ENCODE data around the gene CHRNA7. TPM values are rescaled to one million over a fixed set of nuclear protein-coding genes. Genes with fewer than 3 reads are reported as not detected.
A peak's percentile ranks its signal among the peaks of the same experiment; 100 is the strongest.

CHRNA7 gene
- total RNA-seq (2012; rRNA removed), result under 0.01 and 0.22 TPM in 2 replicates

DNA sequence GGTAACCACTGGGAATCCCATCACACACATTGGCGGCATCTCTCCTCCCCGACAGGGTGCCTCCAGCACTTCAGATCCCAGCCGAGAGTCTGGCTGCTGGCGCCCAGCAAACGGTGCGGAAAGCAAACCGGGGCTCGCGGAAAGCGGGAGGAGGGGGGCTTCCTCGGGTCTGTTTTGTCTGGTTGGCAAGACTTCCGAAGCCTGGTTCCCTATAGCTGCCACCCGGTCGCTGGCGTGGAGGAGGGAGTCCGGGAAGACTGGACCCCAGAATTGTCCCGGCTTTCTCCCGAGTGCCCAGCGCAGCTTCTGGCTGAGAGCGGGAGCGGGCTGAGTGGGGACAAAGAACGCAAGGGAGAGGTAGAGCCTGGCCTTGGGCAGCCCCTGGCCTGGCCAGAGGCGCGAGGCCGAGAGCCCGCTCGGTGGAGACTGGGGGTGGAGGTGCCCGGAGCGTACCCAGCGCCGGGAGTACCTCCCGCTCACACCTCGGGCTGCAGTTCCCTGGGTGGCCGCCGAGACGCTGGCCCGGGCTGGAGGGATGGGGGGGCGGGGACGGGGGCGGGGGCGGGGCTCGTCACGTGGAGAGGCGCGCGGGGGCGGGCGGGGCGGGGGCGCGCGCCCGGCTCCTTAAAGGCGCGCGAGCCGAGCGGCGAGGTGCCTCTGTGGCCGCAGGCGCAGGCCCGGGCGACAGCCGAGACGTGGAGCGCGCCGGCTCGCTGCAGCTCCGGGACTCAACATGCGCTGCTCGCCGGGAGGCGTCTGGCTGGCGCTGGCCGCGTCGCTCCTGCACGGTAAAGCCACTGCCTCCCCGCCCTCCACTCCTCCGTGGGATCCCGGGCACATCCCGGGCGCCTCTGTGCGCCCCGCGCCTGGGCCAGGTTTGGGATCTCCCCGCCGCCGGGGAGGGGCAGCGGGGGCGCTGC lies at the start of gene CHRNA7:
Gene CHRNA7 (plus strand): TSS at position 654 of the 920 bp plus-strand sequence. CDS start 80 bp downstream, at position 734.
- Histone ChIP-seq H3K36me3 (ENCODE audit: insufficient read depth, low read length) (no peaks in the 10 kb centered on the region), H3K9me3 (replicated peaks; ENCODE audit: low read length) (no peaks in the 10 kb centered on the region), H3K4me2 (ENCODE audit: low read length) (peak within 1 kb of the TSS; percentile 86), H3K9ac (ENCODE audit: low read depth, low read length) (no peak within 1 kb of the TSS), H3K4me1 (ENCODE audit: control insufficient read depth, insufficient read depth, low read length) (no peaks in the 10 kb centered on the region), H3K27me3 (ENCODE audit: control insufficient read depth, insufficient read depth, low read length) (peaks cover 32% of the 10 kb centered on the region), H3K4me3 (ENCODE audit: low read length) (peak within 1 kb of the TSS; percentile 63)

- Histone ChIP-seq H3K9me3 (replicated peaks; ENCODE audit: low read length) (no peaks in the 10 kb centered on the region), H3K4me3 (ENCODE audit: low read length) (no peak overlapping the region), H3K36me3 (ENCODE audit: insufficient read depth, low read length) (no peaks in the 10 kb centered on the region), H3K9ac (ENCODE audit: low read depth, low read length) (no peak overlapping the region), H3K4me2 (ENCODE audit: low read length) (no peak overlapping the region), H3K27me3 (ENCODE audit: control insufficient read depth, insufficient read depth, low read length) (no peaks in the 10 kb centered on the region), H3K4me1 (ENCODE audit: control insufficient read depth, insufficient read depth, low read length) (no peaks in the 10 kb centered on the region)
These were observed 44.7 kb upstream of the CHRNA7 start for GRCh38 chr15:31985607-31986006.

DNA sequence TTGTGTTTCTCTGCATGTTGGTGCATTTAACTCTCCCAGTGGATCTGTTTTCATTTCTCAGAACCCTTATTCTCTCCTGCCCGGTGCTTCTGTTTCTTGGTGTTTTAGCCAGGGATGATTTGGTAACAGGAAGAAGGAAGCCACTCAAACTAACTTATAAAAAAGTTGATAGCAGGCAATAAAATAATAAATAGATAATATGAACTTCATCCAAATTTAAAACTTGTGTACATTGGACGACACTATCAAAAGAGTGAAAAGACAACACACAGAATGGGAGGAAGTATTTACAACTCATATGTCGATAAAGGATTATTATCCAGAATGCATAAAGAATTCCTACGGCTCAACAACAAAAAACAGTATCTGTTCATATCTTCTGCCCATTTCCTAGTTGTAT lies 37.3 kb upstream of the CHRNA7 start:
- Histone ChIP-seq H3K36me3 (ENCODE audit: insufficient read depth, low read length) (no peaks in the 10 kb centered on the region), H3K4me1 (ENCODE audit: control insufficient read depth, insufficient read depth, low read length) (no peaks in the 10 kb centered on the region), H3K9me3 (replicated peaks; ENCODE audit: low read length) (no peaks in the 10 kb centered on the region), H3K4me3 (ENCODE audit: low read length) (no peak overlapping the region), H3K27me3 (ENCODE audit: control insufficient read depth, insufficient read depth, low read length) (no peaks in the 10 kb centered on the region), H3K4me2 (ENCODE audit: low read length) (no peak overlapping the region), H3K9ac (ENCODE audit: low read depth, low read length) (no peak overlapping the region)

DNA sequence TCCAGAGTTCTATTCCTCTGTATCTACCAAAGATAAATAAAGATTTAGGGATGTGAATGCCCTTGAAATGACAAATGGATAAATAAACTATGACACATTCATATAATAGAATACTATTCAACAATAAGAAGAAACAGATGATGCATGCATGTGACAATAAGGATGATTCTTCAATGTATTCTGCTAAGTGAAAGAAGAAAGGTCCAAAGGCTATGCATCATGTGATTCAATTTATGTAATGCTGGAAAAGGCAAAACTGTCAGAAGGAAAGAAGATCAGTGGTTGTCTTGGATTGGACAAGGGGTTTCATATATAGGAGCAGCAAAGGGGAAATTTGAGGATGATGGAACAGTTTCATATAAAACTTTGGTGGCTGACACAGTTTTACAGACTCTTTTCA lies 32.6 kb upstream of the CHRNA7 start:
- no peak overlapping the region for H3K4me3 ChIP-seq (ENCODE audit: low read length)
- H3K4me2 ChIP-seq (ENCODE audit: low read length), result no peak overlapping the region
- no peak overlapping the region for H3K9ac ChIP-seq (ENCODE audit: low read depth, low read length)
- H3K27me3 ChIP-seq (ENCODE audit: control insufficient read depth, insufficient read depth, low read length), result no peaks in the 10 kb centered on the region
- H3K9me3 ChIP-seq (replicated peaks; ENCODE audit: low read length), result no peaks in the 10 kb centered on the region
- no peaks in the 10 kb centered on the region for H3K36me3 ChIP-seq (ENCODE audit: insufficient read depth, low read length)
- H3K4me1 ChIP-seq (ENCODE audit: control insufficient read depth, insufficient read depth, low read length), result no peaks in the 10 kb centered on the region

GRCh38 chr15:32003558-32003957 lies 26.8 kb upstream of the CHRNA7 start:
- Histone ChIP-seq H3K9ac (ENCODE audit: low read depth, low read length) (no peak overlapping the region), H3K27me3 (ENCODE audit: control insufficient read depth, insufficient read depth, low read length) (no peaks in the 10 kb centered on the region), H3K36me3 (ENCODE audit: insufficient read depth, low read length) (no peaks in the 10 kb centered on the region), H3K4me3 (ENCODE audit: low read length) (no peak overlapping the region), H3K4me2 (ENCODE audit: low read length) (no peak overlapping the region), H3K4me1 (ENCODE audit: control insufficient read depth, insufficient read depth, low read length) (no peaks in the 10 kb centered on the region), H3K9me3 (replicated peaks; ENCODE audit: low read length) (no peaks in the 10 kb centered on the region)

GRCh38 chr15:32004249-32004648 lies 26.1 kb upstream of the CHRNA7 start:
- no peaks in the 10 kb centered on the region for H3K9me3 ChIP-seq (replicated peaks; ENCODE audit: low read length)
- no peak overlapping the region for H3K4me3 ChIP-seq (ENCODE audit: low read length)
- H3K4me2 ChIP-seq (ENCODE audit: low read length), result no peak overlapping the region
- no peaks in the 10 kb centered on the region for H3K4me1 ChIP-seq (ENCODE audit: control insufficient read depth, insufficient read depth, low read length)
- H3K27me3 ChIP-seq (ENCODE audit: control insufficient read depth, insufficient read depth, low read length), result no peaks in the 10 kb centered on the region
- no peaks in the 10 kb centered on the region for H3K36me3 ChIP-seq (ENCODE audit: insufficient read depth, low read length)
- H3K9ac ChIP-seq (ENCODE audit: low read depth, low read length), result no peak overlapping the region

- H3K9me3 ChIP-seq (replicated peaks; ENCODE audit: low read length), result no peaks in the 10 kb centered on the region
- H3K27me3 ChIP-seq (ENCODE audit: control insufficient read depth, insufficient read depth, low read length), result no peaks in the 10 kb centered on the region
- no peak overlapping the region for H3K4me2 ChIP-seq (ENCODE audit: low read length)
These were observed 22.9 kb upstream of the CHRNA7 start for GRCh38 chr15:32007355-32007960.

DNA sequence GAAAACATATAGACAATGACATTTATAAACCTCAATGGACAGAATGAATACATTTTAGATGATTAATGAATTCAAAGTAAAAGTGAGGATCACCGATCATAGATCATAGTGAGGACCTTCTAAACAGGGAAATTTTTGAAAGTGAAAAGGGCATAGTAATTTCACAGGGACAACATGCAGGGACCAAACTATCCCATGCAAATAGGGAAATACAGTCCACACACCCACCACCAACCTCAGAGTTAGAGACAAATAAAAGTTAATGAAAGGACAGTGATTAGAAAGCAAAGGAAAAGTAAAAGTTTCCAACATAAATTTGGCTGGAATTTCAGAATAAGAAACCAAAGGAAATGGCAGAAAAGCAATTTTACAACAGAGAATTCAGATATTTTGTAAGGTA lies 15.4 kb upstream of the CHRNA7 start:
- no peaks in the 10 kb centered on the region for H3K9me3 ChIP-seq (replicated peaks; ENCODE audit: low read length)
- H3K27me3 ChIP-seq (ENCODE audit: control insufficient read depth, insufficient read depth, low read length), result no peaks in the 10 kb centered on the region
- no peaks in the 10 kb centered on the region for H3K4me1 ChIP-seq (ENCODE audit: control insufficient read depth, insufficient read depth, low read length)
- no peak overlapping the region for H3K4me2 ChIP-seq (ENCODE audit: low read length)
- no peak overlapping the region for H3K4me3 ChIP-seq (ENCODE audit: low read length)
- no peak overlapping the region for H3K9ac ChIP-seq (ENCODE audit: low read depth, low read length)
- H3K36me3 ChIP-seq (ENCODE audit: insufficient read depth, low read length), result no peaks in the 10 kb centered on the region

More at GRCh38 chr15:32007355-32007960, 22.9 kb upstream of the CHRNA7 start:
- Histone ChIP-seq H3K4me3 (ENCODE audit: low read length) (no peak overlapping the region), H3K4me1 (ENCODE audit: control insufficient read depth, insufficient read depth, low read length) (no peaks in the 10 kb centered on the region), H3K36me3 (ENCODE audit: insufficient read depth, low read length) (no peaks in the 10 kb centered on the region), H3K9ac (ENCODE audit: low read depth, low read length) (no peak overlapping the region)

DNA sequence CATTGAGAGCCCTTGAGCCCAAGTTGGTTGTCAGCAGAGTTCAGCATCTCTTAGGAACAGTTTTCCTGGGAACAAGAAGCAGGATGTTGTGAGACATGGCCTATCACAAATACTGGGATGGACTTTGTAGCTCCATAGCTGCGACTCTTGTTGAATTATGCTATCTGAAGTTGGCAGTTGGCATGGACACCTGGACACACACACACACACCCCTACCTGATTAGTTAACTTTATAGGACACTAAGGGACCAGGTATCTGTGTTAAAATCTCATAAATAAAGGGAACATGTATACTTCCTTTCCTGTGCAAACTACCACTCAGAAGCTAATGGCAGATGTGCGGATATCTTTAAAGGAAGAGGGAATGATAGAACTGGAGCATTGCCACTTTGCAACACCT lies 10.2 kb upstream of the CHRNA7 start:
- H3K27me3 ChIP-seq (ENCODE audit: control insufficient read depth, insufficient read depth, low read length), result no peaks in the 10 kb centered on the region
- H3K9ac ChIP-seq (ENCODE audit: low read depth, low read length), result no peak overlapping the region
- no peaks in the 10 kb centered on the region for H3K9me3 ChIP-seq (replicated peaks; ENCODE audit: low read length)
- no peak overlapping the region for H3K4me2 ChIP-seq (ENCODE audit: low read length)
- H3K4me1 ChIP-seq (ENCODE audit: control insufficient read depth, insufficient read depth, low read length), result no peaks in the 10 kb centered on the region
- no peaks in the 10 kb centered on the region for H3K36me3 ChIP-seq (ENCODE audit: insufficient read depth, low read length)
- no peak overlapping the region for H3K4me3 ChIP-seq (ENCODE audit: low read length)

DNA sequence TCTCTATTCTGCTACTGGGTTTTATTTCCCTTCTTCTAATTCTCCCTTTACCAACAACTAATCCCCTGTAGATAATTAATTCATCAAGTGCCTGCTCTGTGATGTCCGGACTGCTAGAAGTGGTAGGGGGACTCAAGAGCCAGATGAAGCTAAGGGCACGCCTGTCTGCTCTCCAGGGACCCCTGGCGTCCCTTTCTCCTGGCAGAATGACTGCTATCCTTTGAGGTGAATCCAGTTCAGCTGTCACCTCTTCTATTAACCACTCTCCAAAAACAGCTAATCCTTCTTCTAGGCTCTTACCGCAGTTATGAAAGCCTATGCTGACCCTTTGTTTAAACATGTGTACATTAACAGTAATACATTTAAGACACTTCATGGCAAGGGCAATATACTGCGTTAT lies 1.4 kb upstream of the CHRNA7 start:
- Histone ChIP-seq H3K9me3 (replicated peaks; ENCODE audit: low read length) (no peaks in the 10 kb centered on the region), H3K4me3 (ENCODE audit: low read length) (no peak overlapping the region)

GRCh38 chr15:32029409-32029861 lies 880 bp upstream of the CHRNA7 start:
- H3K9me3 ChIP-seq (replicated peaks; ENCODE audit: low read length), result no peaks in the 10 kb centered on the region
- H3K4me2 ChIP-seq (ENCODE audit: low read length), result peak overlapping the region; percentile 86
- H3K36me3 ChIP-seq (ENCODE audit: insufficient read depth, low read length), result no peaks in the 10 kb centered on the region
- H3K4me1 ChIP-seq (ENCODE audit: control insufficient read depth, insufficient read depth, low read length), result no peaks in the 10 kb centered on the region
- H3K4me3 ChIP-seq (ENCODE audit: low read length), result no peak overlapping the region
- peaks cover 32% of the 10 kb centered on the region for H3K27me3 ChIP-seq (ENCODE audit: control insufficient read depth, insufficient read depth, low read length)
- H3K9ac ChIP-seq (ENCODE audit: low read depth, low read length), result no peak overlapping the region

More for the DNA sequence above, 1.4 kb upstream of the CHRNA7 start:
- Histone ChIP-seq H3K9ac (ENCODE audit: low read depth, low read length) (no peak overlapping the region), H3K36me3 (ENCODE audit: insufficient read depth, low read length) (no peaks in the 10 kb centered on the region), H3K4me2 (ENCODE audit: low read length) (no peak overlapping the region), H3K27me3 (ENCODE audit: control insufficient read depth, insufficient read depth, low read length) (peaks cover 32% of the 10 kb centered on the region), H3K4me1 (ENCODE audit: control insufficient read depth, insufficient read depth, low read length) (no peaks in the 10 kb centered on the region)

All from skeletal muscle satellite cell (primary cell).